ENCODE results near the gene VANGL2. TPM values are rescaled to one million over a fixed set of nuclear protein-coding genes. Genes with fewer than 3 reads are reported as not detected.

The VANGL2 gene
- total and polyA plus RNA-seq, 2 of the 4 experiments (the other 2 are of a cell fraction), result 0.36 to 3.6 TPM

DNA sequence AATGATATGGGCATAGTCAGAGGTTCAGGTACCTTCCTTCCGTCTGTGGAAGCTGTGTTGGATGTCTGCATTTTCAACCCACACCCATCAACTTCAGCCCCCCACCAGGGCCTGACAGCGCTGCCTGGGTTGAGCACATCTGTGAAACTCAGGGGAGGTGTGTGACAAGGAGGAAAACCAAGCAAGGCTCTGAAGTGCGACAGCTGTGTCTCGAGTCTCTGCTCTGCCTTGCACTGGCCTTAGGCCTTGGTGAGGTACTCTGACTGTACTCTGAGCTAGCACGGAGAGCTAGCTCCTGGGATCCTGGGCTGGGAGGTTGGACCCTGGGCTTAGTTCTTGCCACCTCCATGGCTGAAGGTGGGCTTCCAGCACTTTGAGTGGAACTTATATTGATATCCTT is 9.1 kb downstream of the VANGL2 start:
- CTCF ChIA-PET, result interaction anchor here (0.7 kb wide), 1 partner anchor 17 kb away, joined by 4 read pairs; no protein-coding TSS in a partner anchor
- H2BK15ac ChIP-seq (ENCODE audit: low read depth, low read length), result no peak overlapping the region
- H4K91ac ChIP-seq (ENCODE audit: insufficient read depth, low read depth, low read length), result no peak overlapping the region
- H3K9me3 ChIP-seq (ENCODE audit: control insufficient read depth, insufficient read depth, low read length), result no peaks in the 10 kb centered on the region
- no peak overlapping the region for H2AK9ac ChIP-seq (replicated peaks; ENCODE audit: low read depth, low read length, poor library complexity)
- H2AFZ ChIP-seq (replicated peaks; ENCODE audit: low read length, poor library complexity), result no peak overlapping the region
- no peak overlapping the region for H3K18ac ChIP-seq (ENCODE audit: low read depth, low read length)
- no peak overlapping the region for H3K23ac ChIP-seq (ENCODE audit: low read depth, low read length)
- TF ChIP-seq, protein P1, sequence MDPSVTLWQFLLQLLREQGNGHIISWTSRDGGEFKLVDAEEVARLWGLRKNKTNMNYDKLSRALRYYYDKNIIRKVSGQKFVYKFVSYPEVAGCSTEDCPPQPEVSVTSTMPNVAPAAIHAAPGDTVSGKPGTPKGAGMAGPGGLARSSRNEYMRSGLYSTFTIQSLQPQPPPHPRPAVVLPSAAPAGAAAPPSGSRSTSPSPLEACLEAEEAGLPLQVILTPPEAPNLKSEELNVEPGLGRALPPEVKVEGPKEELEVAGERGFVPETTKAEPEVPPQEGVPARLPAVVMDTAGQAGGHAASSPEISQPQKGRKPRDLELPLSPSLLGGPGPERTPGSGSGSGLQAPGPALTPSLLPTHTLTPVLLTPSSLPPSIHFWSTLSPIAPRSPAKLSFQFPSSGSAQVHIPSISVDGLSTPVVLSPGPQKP (IDR thresholded peaks at IDR 0.05; ENCODE audit: borderline replicate concordance, low read depth, low read length), result no peak
- no peak for TF ChIP-seq MAZ (IDR thresholded peaks at IDR 0.05; ENCODE audit: borderline replicate concordance, low read depth, low read length)
- TF ChIP-seq MXI1 (IDR thresholded peaks at IDR 0.05; ENCODE audit: borderline replicate concordance, low read depth, low read length), result no peak
- no peak for TF ChIP-seq POLR2A (IDR thresholded peaks at IDR 0.05; ENCODE audit: low read depth, low read length)
- ATAC-seq (ENCODE audit: low read depth) (no peak), DNase-seq (no peak)
- H2BK120ac ChIP-seq (ENCODE audit: low read depth, low read length), result no peak overlapping the region
- no peak overlapping the region for H3K4me2 ChIP-seq (ENCODE audit: low read depth, low read length)
- H3K27me3 ChIP-seq (ENCODE audit: control insufficient read depth, insufficient read depth, low read length), result peaks cover 3% of the 10 kb centered on the region; the same call in 1 of the 2 replicates
- H3K27ac ChIP-seq (ENCODE audit: insufficient read depth, low read length), result no peak overlapping the region
- no peaks in the 10 kb centered on the region for H4K20me1 ChIP-seq (ENCODE audit: insufficient read depth, low read length)
- no peak overlapping the region for H4K8ac ChIP-seq (ENCODE audit: low read depth in 2 of 2, low read length in 2 of 2)
- no peak overlapping the region for H2BK20ac ChIP-seq (ENCODE audit: low read depth, low read length)
- H3K56ac ChIP-seq (ENCODE audit: extremely low read depth, insufficient read depth, low read length), result no peak overlapping the region
- 79% methylated on average over 3 of the region's 5 CpGs; no CpG with 5 or more reads in 1 of the 2 experiments for WGBS, 2 experiments (ENCODE audit: extremely low coverage in 2 of 2, insufficient read length in 1 of 2)
- H3K14ac ChIP-seq (replicated peaks; ENCODE audit: low read depth, low read length), result no peak overlapping the region
- in situ Hi-C loops (cut with MboI; ENCODE audit: low sequenced_read_pairs), result no loop called here
- no peak overlapping the region for H3K4ac ChIP-seq (ENCODE audit: low read depth, low read length)
- H2AK5ac ChIP-seq (ENCODE audit: low read depth, low read length), result no peak overlapping the region
- intact Hi-C loops (cut with micrococcal nuclease), result no loop called here
- no peaks in the 10 kb centered on the region; the same call in 1 of the 2 replicates for H3K9me1 ChIP-seq (ENCODE audit: insufficient read depth, low read length)
- no TSS peak for BruUV-seq (replicated peaks)
- H3K9ac ChIP-seq (ENCODE audit: low read depth, low read length), result no peak overlapping the region
- no peak overlapping the region for H3K4me3 ChIP-seq (ENCODE audit: insufficient read depth, low read depth, low read length)
- no peaks in the 10 kb centered on the region for H3K79me1 ChIP-seq (ENCODE audit: low read depth in 1 of 2, low read length in 2 of 2)
- no peak overlapping the region for H2BK5ac ChIP-seq (ENCODE audit: low read depth, low read length, poor library complexity, severe bottlenecking)
- no peaks in the 10 kb centered on the region for H3K4me1 ChIP-seq (ENCODE audit: control insufficient read depth, insufficient read depth, low read length)
- POLR2A ChIA-PET (ENCODE audit: unreplicated experiment), result no interaction called here
- dilution Hi-C loops (cut with HindIII; ENCODE audit: low sequenced_read_pairs, unreplicated experiment), result no loop called here
- H4K5ac ChIP-seq (ENCODE audit: low read depth, low read length), result no peak overlapping the region
- H3K36me3 ChIP-seq (ENCODE audit: control insufficient read depth, insufficient read depth, low read length), result no peaks in the 10 kb centered on the region

All from IMR-90 (cell line).